Caco-2 (cell line): ENCODE results near the gene ZBTB3. TPM values are rescaled to one million over a fixed set of nuclear protein-coding genes. Genes with fewer than 3 reads are reported as not detected.

Experiments used
- BruUV-seq: library from RNA; stranded (reverse); fragments of 400-500 nt; replicated peaks from 2 replicates; lab custom pipeline; 2021; lab: Mats Ljungman, UMichigan
- CTCF ChIA-PET: fragments of 300-600 bp; sonication (Branson Sonifier 250); formaldehyde crosslinking; loops from one replicate; lab custom pipeline; 2022; ENCODE audit warnings: antibody characterized with exemption; lab: Charles Lee
- POLR2A ChIA-PET: fragments of 300-600 bp; sonication (Branson Sonifier 250); formaldehyde crosslinking; loops from one replicate; lab custom pipeline; 2022; ENCODE audit warnings: antibody characterized with exemption; lab: Charles Lee
- DNase-seq, 2 experiments: peaks; one replicate each; pipeline versions ENCODE4 v3.0.0 to v3.0.0-alpha.2; 2020 to 2022
- H3K27me3 ChIP-seq: replicated peaks from 2 replicates; pipeline ENCODE4 v1.6.0; 2011; ENCODE audit warnings: low read length; ENCODE audit not compliant: control insufficient read depth, insufficient read depth
- H3K36me3 ChIP-seq: 2 replicates; pipeline ENCODE4 v1.5.1; 2011; ENCODE audit warnings: low read length; ENCODE audit not compliant: control insufficient read depth, insufficient read depth
- H3K4me1 ChIP-seq: fragments of 250-450 bp; sonication (Bioruptor Pico); 2 replicates; pipeline ENCODE4 v1.5.1; 2020; ENCODE audit warnings: mild to moderate bottlenecking
- H3K4me3 ChIP-seq: 2 replicates; pipeline ENCODE4 v1.5.1; 2011; ENCODE audit warnings: low read depth, mild to moderate bottlenecking, control low read depth, low read length
- H3K9me3 ChIP-seq: fragments of 250-450 bp; sonication (Bioruptor Pico); 2 replicates; pipeline ENCODE4 v1.5.1; 2020; ENCODE audit warnings: mild to moderate bottlenecking, moderate library complexity
- H3K27ac Mint-ChIP-seq: one replicate; pipeline ENCODE4 v1.8.0; 2022; ENCODE audit warnings: mixed read lengths; ENCODE audit not compliant: unreplicated experiment
- H3K27me3 Mint-ChIP-seq: one replicate; pipeline ENCODE4 v1.8.0; 2022; ENCODE audit warnings: mixed read lengths; ENCODE audit not compliant: insufficient read depth, unreplicated experiment
- H3K36me3 Mint-ChIP-seq: one replicate; pipeline ENCODE4 v1.8.0; 2022; ENCODE audit warnings: mild to moderate bottlenecking, mixed read lengths; ENCODE audit not compliant: insufficient read depth, unreplicated experiment
- H3K4me1 Mint-ChIP-seq: one replicate; pipeline ENCODE4 v1.8.0; 2022; ENCODE audit warnings: low read depth, mixed read lengths; ENCODE audit not compliant: unreplicated experiment
- H3K4me3 Mint-ChIP-seq: one replicate; pipeline ENCODE4 v1.8.0; 2022; ENCODE audit warnings: mild to moderate bottlenecking, moderate library complexity, mixed read lengths; ENCODE audit not compliant: unreplicated experiment
- H3K9me3 Mint-ChIP-seq: one replicate; pipeline ENCODE4 v1.8.0; 2022; ENCODE audit warnings: mixed read lengths; ENCODE audit not compliant: unreplicated experiment
- CTCF ChIP-seq, 2 experiments: fragments of 200-600 bp in 1 of 2; IDR thresholded peaks; 1 replicate in 1 of 2; 2 replicates in 1 of 2; pipeline versions ENCODE4 v1.5.1 to v1.8.0; 2011 to 2022; ENCODE audit warnings: antibody characterized with exemption in 1 of 2, control low read depth in 1 of 2, inconsistent platforms in 1 of 2, low read depth in 1 of 2, low read length in 1 of 2, mild to moderate bottlenecking in 1 of 2, moderate library complexity in 1 of 2; ENCODE audit not compliant: insufficient read depth in 1 of 2, severe bottlenecking in 1 of 2, unreplicated experiment in 1 of 2
- intact Hi-C: fragments of 100-400 bp; cut with micrococcal nuclease; formaldehyde crosslinking; loops from one replicate; pipeline ENCODE4 v1.10.0; 2022; ENCODE audit not compliant: unreplicated experiment
- total RNA-seq: library from RNA; stranded (reverse); gene quantifications from 2 replicates; pipeline ENCODE4 v1.2.3, GENCODE V29; 2022

ZBTB3 gene
- total RNA-seq, 1 experiment from 2014 or later: 8.2 TPM

GRCh38 chr11:62707277-62707861 is 46.6 kb downstream of the ZBTB3 start, which contains the start of the genes BSCL2 and GNG3:
Gene BSCL2, minus strand, starts transcription at chr11:62707424. Its CDS starts 229 bp downstream, at chr11:62707195.
Gene GNG3, plus strand, starts transcription at chr11:62707676. Its CDS starts 620 bp downstream, at chr11:62708296.
- no peaks in the 10 kb centered on the region for H3K9me3 ChIP-seq
- no peak for TF ChIP-seq CTCF (IDR thresholded peaks at IDR 0.05; ENCODE audit: insufficient read depth in 1 of 2, low read depth in 1 of 2, low read length in 1 of 2, severe bottlenecking in 1 of 2, unreplicated experiment in 1 of 2)
- H3K36me3 Mint-ChIP-seq: peaks cover 79% of the 10 kb centered on the region
- peaks cover 18% of the 10 kb centered on the region for H3K4me1 Mint-ChIP-seq
- CTCF ChIA-PET: no interaction called here
- H3K4me3 ChIP-seq: peak within 1 kb of the TSS; percentile 24
- peaks cover 2% of the 10 kb centered on the region; the same call in 1 of the 2 replicates for H3K36me3 ChIP-seq
- no peaks in the 10 kb centered on the region for H3K9me3 Mint-ChIP-seq
- intact Hi-C loops: no loop called here
- no peaks in the 10 kb centered on the region for H3K27me3 Mint-ChIP-seq
- POLR2A ChIA-PET: interaction anchor here (0.6 to 1.8 kb wide), 3 partner anchors 20 to 1630 kb away, joined by 3 to 5 read pairs (median 4); partner anchors contain the start of genes EEF1G and HNRNPUL2
- no peaks in the 10 kb centered on the region for H3K27me3 ChIP-seq
- H3K27ac Mint-ChIP-seq: peak within 1 kb of the TSS; percentile 97
- H3K4me3 Mint-ChIP-seq: peak within 1 kb of the TSS; percentile 96
- H3K4me1 ChIP-seq: peaks cover 9% of the 10 kb centered on the region; the same call in 1 of the 2 replicates
- DNase-seq: peak; percentile 38 to 58
- BruUV-seq: no TSS peak

GRCh38 chr11:62706850-62707247 is 47.1 kb downstream of the ZBTB3 start:
- no TSS peak for BruUV-seq
- intact Hi-C loops: no loop called here
- Mint-ChIP-seq H3K36me3 (peaks cover 79% of the 10 kb centered on the region), H3K27me3 (no peaks in the 10 kb centered on the region), H3K9me3 (no peaks in the 10 kb centered on the region), H3K4me3 (peak overlapping the region; percentile 96), H3K4me1 (peaks cover 18% of the 10 kb centered on the region), H3K27ac (peak overlapping the region; percentile 97)
- no peaks in the 10 kb centered on the region for H3K9me3 ChIP-seq
- H3K4me1 ChIP-seq: peaks cover 9% of the 10 kb centered on the region; the same call in 1 of the 2 replicates
- peaks cover 1% of the 10 kb centered on the region; the same call in 1 of the 2 replicates for H3K36me3 ChIP-seq
- TF ChIP-seq CTCF (IDR thresholded peaks at IDR 0.05; ENCODE audit: insufficient read depth in 1 of 2, low read depth in 1 of 2, low read length in 1 of 2, severe bottlenecking in 1 of 2, unreplicated experiment in 1 of 2): no peak
- POLR2A ChIA-PET: interaction anchor here (0.6 to 1.8 kb wide), 8 partner anchors 20 to 1630 kb away, joined by 3 to 18 read pairs (median 4); partner anchors contain the start of genes C11orf98, CSKMT, EEF1G and HNRNPUL2
- CTCF ChIA-PET: interaction anchor here (0.6 to 1.8 kb wide), 5 partner anchors 12 to 1253 kb away, joined by 3 to 7 read pairs (median 4); partner anchors contain the start of genes HNRNPUL2, TAF6L and ZBTB3
- no peak for DNase-seq
- H3K27me3 ChIP-seq: no peaks in the 10 kb centered on the region
- no peak overlapping the region for H3K4me3 ChIP-seq
